Measurements from ENCODE around the gene RELL2.
A peak's percentile ranks its signal among the peaks of the same experiment; 100 is the strongest.

Gene RELL2

DNA sequence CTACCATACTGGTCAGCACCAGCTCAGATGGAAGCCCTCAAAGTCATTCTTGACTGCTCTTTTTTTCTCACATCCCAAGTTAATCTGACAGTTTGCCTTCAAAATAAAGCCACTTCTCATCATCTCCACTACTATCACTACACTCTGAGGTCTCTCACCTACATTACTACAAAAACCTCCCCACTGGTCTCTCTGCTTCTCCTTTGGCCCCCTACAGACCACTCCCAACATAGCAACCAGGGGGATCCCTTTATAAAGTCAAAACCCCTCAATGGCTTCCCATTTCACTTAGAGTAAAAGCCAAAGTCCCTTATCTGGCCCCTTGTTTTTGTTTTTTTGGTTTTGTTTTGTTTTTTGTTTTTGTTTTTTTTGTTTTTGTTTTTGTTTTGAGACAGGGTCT lies 40.6 kb downstream of the RELL2 start:
- DNase-seq (ENCODE audit: low spot score) = no peak

- DNase-seq (ENCODE audit: low spot score) = no peak
Observed at GRCh38 chr5:141680178-141680577, 43.4 kb downstream of the RELL2 start.

GRCh38 chr5:141680751-141681201 lies 44.0 kb downstream of the RELL2 start:
- no peak for DNase-seq (ENCODE audit: low spot score)

DNA sequence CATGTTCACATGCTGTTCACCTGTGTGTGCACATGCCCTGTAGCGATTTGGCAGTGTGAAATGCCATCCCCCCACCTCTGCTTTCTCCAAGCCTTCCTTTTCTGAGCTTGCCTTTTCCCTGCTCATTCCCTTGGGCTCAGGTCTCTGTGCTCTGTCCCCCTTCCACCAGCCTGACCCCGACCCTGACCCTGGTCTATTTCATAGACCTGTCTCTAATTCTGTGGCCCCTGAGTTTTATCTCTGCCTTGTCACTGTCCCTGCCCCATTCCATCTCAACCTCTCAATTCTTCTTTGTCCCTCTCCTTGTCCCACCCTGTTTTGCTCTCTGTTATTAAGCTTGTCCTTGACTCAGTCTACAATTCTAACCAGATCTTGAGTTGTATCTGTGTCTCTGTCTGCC lies 44.5 kb downstream of the RELL2 start:
- DNase-seq (ENCODE audit: low spot score) = no peak

DNA sequence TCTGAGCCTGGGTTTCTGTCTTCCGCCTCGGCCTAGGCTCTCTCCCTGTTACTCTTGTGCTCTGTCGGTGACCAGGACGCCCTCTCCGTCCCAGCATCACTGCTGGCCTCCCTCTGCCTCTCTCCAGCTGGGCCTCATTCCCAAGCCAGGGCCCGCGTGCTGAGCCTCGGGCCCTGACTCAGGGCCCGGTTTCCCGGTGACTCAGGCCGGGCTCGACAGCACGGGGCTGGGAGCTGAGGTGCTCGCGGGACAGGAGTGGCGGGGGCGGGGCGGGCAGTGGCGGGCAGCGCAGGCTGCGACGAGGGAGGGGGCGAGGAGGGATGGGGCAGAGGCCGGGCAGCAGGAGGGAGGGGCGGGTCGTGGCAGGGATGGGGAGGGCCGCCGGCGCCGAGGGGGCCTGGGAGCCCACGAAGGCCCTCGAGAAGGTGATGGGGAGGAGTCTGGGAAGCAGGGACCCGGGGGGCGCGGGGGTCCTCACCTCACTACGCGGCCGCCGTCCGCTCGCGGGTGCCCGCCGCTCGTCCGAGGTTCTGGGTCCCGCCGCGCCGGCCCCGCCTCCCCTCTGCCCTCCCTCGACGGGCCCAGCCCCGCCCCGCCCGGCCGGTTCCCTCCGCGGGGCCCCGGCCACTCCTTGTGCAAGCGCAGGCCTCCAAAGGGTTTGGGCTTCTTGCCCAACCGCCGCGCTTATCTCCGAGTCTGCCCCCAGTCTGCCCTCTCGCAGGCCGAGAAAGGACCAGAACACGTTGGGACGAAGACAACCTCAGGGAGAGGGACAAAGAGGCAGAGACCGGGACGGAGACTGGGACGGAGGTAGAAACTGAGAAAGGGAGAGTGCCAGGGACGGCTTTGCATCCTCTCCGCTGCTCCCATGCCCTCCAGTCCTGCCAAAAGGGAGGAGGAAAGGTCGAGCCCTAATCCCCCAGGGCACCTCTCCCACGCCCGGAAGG lies 45.2 kb downstream of the RELL2 start, which contains the start of gene ARAP3:
Gene ARAP3, minus strand, starts transcription at position 536 of the 947 bp plus-strand sequence. CDS start 1,744 bp downstream, outside the sequence.
- peak; percentile 78 for DNase-seq (ENCODE audit: low spot score)

DNA sequence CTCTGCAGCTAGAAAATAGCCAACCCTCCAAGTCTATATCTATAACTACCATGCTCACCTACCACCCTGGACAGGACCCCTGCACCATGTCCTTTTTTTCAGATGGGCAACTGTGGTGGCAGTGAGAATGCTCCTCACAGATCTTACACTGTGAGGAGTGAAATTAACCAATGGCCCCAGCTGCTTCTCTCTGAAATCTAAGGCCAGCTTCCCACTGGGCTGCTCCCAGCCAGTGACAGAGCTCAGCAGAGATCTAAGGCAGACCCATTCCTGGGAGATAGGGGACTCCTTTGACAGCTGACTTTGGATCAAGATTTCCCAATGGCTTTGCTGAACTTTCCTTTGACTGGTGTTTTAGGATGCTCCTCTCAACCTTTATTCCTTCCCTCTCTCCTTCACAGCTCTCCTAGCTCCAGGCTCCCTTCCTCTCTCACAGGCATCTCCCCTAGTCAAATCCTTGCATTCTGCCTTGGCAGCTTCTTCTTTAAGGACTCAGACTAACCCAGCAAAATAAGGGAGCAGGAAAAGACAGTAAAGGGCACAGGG lies 46.9 kb downstream of the RELL2 start:
- no peak for DNase-seq (ENCODE audit: low spot score)

DNA sequence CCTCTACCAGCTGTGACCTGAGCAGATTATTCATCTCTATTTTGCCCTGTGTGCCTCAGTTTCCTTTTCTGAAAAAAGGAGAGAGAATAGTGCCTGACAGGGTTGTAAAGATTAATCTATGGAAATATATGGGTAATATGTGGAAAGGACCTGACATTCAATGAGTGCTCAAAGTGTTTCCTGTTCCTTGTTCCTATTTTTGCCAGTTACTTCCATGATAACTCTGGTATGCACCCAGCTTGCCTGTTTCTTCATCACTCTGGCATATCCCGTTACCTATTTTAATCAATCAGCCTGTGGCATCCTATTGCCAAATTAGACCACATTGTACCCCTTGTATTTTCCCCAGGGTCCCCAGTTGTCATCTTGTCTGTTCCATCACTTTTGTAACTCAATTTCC lies 48.8 kb downstream of the RELL2 start:
- DNase-seq (ENCODE audit: low spot score) = no peak

GRCh38 chr5:141686648-141687416 lies 50.0 kb downstream of the RELL2 start:
- DNase-seq (ENCODE audit: low spot score) = no peak
